Endometrial microvascular endothelial cells (primary cell): ENCODE measurements around the gene NECTIN2. TPM values are rescaled to one million over a fixed set of nuclear protein-coding genes. Genes with fewer than 3 reads are reported as not detected.
"Not testable (repeated sequence)": the region's sequence is repeated elsewhere in the genome, so short reads cannot be mapped to it uniquely, and the experiment has no call there.

ENCODE experiments used
- in situ Hi-C: cut with HindIII; loops from 2 replicates; pipeline ENCODE4 v1.10.0; 2017; ENCODE audit warnings: low sequenced_read_pairs, low pct_unique_long_range_greater_than_20kb; ENCODE audit errors: inconsistent ontology term
- total RNA-seq: library from RNA; depleted of rRNA; stranded (reverse); fragments of >200 nt; gene quantifications from one replicate; pipeline ENCODE4 v1.2.3, GENCODE V29; 2015; ENCODE audit errors: inconsistent ontology term

The NECTIN2 gene
- total RNA-seq, 1 donor from 2014 or later = 307 TPM

GRCh38 chr19:44847144-44848035, 1.3 kb downstream of the NECTIN2 start:
- in situ Hi-C loops = loop anchor here (25.0 kb wide), 1 partner anchor 135 kb away; no protein-coding TSS in a partner anchor

- in situ Hi-C loops = loop anchor here (25.0 kb wide), 1 partner anchor 136 kb away; no protein-coding TSS in a partner anchor
Observed at GRCh38 chr19:44848036-44848811, 2.1 kb downstream of the NECTIN2 start.

- in situ Hi-C loops = loop anchor here (25.0 kb wide), 1 partner anchor 137 kb away; no protein-coding TSS in a partner anchor
Observed at GRCh38 chr19:44848812-44849447, 2.8 kb downstream of the NECTIN2 start.

- in situ Hi-C loops = no loop called here
Observed at GRCh38 chr19:44850641-44851109, 4.6 kb downstream of the NECTIN2 start.

DNA sequence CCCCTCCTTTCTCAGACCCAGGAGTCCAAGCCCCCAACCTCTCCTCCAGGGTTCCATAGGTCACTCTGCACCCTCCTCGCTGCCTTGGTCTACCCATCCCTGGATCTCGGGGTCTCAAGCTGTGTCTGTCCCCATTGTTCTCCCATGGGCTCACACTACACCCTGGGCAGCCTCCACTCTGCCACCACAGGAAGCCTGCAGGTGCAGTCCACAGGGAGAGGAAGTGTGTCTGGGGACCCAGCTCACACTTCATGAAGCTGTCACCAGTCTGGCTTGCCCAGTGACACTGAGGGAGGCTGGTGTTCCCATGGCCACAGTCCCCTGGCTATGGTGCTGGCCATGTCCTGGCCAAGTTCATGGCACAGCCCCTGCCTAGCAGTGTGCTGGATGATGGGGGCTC, 5.3 kb downstream of the NECTIN2 start:
- in situ Hi-C loops = no loop called here

GRCh38 chr19:44855606-44856005, 9.5 kb downstream of the NECTIN2 start:
- in situ Hi-C loops = no loop called here

DNA sequence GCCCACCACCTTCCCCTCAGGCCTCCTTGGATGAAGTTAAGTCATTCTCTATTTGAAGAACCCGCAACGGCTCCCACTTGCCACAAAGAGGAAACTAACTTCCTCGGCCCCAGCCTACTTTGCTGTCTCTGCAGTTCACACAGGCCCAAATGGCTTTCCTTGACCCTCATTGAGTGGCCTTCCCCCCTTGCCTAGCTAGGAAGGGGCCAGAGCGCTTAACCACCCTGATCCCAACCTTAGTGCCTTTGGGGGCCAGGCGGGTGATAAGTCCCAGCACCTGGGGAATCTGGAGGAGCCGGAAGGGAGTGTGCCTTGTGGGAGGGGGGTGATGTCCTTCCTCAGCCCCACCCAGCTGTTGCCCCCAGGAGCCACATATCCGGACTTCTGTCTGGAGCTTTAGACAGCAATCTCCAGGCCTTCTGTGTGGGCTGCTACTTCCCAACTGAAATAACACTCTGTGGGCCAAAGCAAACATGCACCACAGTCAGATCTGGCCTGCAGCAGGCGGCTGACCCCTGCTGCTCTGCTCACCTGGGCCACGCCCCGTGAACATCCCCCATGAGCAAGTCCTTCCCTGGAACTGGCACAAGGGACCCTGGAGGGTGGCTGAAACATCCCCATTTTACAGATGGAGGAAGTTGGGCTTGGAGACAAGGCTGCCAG, 10.5 kb downstream of the NECTIN2 start:
- in situ Hi-C loops = no loop called here

- in situ Hi-C loops = no loop called here
Observed at GRCh38 chr19:44857837-44858236, 11.7 kb downstream of the NECTIN2 start.

DNA sequence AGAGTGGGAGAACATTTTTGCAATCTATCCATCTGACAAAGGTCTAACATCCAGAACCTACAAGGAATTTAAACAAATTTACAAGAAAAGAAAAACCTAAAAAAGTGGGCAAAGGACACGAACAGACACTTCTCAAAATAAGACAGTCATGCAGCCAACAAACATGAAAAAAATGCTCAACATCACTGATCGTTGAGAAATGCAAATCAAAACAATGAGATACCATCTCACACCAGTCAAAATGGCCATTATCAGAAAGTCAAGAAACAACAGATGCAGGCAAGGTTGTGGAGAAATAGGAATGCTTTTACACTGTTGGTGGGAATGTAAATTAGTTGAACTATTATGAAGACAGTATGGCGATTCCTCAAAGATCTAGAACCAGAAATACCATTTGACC, 15.5 kb downstream of the NECTIN2 start:
- in situ Hi-C loops = not testable (repeated sequence)

GRCh38 chr19:44863990-44864389, 17.9 kb downstream of the NECTIN2 start:
- in situ Hi-C loops = no loop called here

DNA sequence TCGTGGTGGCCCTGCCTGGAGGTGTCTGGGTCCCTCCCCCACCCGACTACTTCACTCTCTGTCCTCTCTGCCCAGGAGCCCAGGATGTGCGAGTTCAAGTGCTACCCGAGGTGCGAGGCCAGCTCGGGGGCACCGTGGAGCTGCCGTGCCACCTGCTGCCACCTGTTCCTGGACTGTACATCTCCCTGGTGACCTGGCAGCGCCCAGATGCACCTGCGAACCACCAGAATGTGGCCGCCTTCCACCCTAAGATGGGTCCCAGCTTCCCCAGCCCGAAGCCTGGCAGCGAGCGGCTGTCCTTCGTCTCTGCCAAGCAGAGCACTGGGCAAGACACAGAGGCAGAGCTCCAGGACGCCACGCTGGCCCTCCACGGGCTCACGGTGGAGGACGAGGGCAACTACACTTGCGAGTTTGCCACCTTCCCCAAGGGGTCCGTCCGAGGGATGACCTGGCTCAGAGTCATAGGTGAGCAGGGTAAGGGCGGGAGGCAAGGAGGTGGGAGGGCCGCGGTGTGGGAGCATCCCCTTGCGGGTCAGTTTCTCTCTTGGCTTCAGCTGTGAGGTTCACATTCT, 19.2 kb downstream of the NECTIN2 start:
- in situ Hi-C loops = no loop called here

DNA sequence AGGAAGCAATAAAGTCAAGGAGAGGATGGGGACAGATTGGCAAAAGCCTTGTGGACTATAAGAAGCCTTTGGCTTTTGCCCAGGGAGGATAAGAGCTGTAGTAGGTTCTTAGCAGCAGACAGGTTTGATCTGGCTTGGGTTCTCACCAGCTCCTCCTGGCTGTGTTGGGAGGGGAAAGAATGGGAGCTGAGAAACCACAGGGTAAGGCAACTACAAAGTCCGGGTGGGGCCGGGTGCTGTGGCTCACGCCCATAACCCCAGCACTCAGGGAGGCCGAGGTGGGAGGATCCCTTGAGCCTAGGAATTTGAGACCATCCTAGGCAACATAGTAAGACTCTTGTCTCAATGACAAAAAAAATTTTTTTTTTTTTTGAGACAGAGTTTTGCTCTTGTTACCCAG, 20.6 kb downstream of the NECTIN2 start:
- in situ Hi-C loops = no loop called here

DNA sequence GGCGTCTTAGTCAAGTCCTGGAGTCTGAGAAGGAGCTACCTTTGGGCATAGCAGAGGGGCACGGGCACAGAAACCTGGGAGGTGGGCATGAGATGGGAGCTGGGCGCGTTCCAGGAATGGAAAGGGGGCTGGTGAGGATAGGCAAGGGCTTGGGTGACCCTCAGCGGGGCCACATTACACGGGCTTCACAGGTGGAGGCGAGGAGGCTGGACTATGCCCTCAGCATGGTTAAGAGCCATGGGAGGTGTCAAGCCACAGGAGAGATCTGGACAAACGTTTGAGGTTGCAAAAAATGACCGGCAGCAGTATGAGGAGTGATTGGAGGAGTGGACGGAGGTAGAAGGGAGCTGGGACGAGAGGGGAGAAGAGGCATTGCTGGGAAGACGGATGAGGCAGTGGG, 21.5 kb downstream of the NECTIN2 start:
- in situ Hi-C loops = no loop called here

GRCh38 chr19:44869733-44870470, 23.8 kb downstream of the NECTIN2 start:
- in situ Hi-C loops = no loop called here

DNA sequence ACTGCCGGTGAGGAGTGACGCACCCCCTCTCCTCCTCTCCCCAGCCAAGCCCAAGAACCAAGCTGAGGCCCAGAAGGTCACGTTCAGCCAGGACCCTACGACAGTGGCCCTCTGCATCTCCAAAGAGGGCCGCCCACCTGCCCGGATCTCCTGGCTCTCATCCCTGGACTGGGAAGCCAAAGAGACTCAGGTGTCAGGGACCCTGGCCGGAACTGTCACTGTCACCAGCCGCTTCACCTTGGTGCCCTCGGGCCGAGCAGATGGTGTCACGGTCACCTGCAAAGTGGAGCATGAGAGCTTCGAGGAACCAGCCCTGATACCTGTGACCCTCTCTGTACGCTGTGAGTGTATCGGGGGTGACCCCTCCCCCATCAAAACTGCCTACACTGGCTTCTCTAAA, 25.7 kb downstream of the NECTIN2 start:
- in situ Hi-C loops = no loop called here

DNA sequence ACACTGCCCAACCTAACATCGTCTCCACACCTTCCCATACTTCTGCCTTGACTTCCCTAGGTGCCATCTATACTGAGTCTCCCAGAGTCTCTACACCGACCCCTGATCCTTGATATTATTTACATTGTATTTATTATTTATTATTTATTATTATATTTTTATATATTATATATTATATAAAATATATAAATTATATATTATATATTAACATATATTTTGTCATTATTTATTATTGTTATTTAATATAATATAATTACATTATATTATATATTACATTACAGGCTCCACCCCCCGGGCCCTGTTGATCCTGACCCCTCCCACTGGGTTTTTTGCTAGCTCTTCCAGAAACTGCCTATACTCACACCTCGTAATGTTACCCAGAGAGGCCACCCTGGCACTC, 26.6 kb downstream of the NECTIN2 start:
- in situ Hi-C loops = no loop called here

DNA sequence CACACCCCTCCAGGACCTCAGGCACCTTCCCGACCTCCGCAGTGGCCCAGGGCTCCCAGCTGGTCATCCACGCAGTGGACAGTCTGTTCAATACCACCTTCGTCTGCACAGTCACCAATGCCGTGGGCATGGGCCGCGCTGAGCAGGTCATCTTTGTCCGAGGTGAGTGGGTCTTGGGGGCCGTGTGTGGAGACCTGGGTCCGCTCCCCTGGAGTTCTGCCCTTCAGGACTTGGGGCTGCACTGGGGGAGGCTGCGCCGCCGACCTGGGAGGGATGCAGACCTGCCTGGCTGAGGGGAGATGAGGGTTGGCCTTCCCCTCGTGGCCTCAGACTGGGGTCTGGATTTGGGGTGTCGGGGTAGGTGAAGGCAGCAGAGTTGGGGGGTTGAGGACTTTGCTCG, 28.2 kb downstream of the NECTIN2 start:
- in situ Hi-C loops = no loop called here
